ENCODE data around the gene UNC93B1.

DNA sequence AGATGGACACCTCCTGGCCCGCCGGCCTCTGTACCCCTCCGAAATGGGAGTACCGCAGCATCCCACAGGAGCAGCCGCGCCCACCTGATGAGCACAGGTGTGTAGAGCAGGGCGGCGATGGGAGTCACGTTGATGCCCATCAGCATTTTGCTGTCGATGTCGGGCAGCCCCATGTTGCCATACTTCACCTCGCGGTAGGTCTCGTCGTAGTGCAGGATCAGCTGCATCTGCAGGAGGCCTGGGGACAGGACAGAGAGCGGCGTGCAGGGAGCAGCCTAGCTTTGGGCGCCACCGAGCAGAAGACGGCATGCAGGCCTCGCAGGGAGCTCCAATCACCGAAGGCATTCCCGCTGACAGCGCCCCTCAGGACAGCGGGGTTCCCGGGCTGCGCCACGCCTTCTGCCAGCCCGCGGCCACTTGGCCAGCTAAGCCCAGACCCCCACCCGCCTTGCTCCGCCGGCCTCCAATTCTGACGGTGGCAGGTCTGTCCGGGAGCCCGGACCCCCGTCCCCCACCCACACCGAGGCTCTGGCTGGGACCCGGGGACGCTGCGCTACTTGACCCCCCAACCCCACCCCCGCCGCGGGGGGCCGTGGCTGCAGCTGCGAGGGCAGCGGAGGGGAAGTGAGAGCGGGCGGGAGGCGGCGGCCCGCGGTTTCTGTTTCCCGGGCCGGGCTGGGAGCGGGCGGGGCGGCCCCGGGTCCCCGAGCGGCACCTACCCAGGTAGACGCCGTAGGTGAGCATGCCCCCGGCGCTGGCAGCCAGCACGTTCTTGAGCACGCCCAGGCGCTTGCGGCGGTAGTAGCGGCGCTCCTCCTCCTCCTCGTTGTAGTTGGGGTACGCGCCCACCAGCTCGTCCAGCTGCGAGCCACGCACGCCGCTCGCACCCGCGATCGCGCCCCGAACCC is 705 bp downstream of the UNC93B1 start:
- TF ChIP-seq CTCF (IDR thresholded peaks at IDR 0.05) (no peak), KDM1A (IDR thresholded peaks at IDR 0.05; ENCODE audit: low read depth) (no peak), JUN (IDR thresholded peaks at IDR 0.05) (no peak), HDAC2 (IDR thresholded peaks at IDR 0.05) (no peak), ZC3H11A (IDR thresholded peaks at IDR 0.05) (no peak)

Measured in A549 (cell line).